Lung (tissue), 12 donors: Measurements from ENCODE around the gene LITAF. TPM values are rescaled to one million over a fixed set of nuclear protein-coding genes. Genes with fewer than 3 reads are reported as not detected.

Experiments
- ATAC-seq: fragments of 200-7000 bp; cut with Tn5 transposase; one replicate; pipeline ENCODE4 v1.9.1; 2020; ENCODE audit warnings: moderate number of reproducible peaks; ENCODE audit not compliant: insufficient read depth, low FRiP score
- DNase-seq, 3 donors: peaks; one replicate each; pipeline ENCODE4 v3.0.0-alpha.2; 2013 to 2017
- H3K27ac ChIP-seq, 2 donors: one replicate each; pipeline ENCODE4 v1.5.1; 2013; ENCODE audit warnings: mild to moderate bottlenecking in 2 of 2, moderate library complexity in 2 of 2, control low read depth in 1 of 2, inconsistent platforms in 1 of 2, low read depth in 1 of 2, low read length in 1 of 2
- H3K27me3 ChIP-seq, 3 donors: one replicate each; pipeline ENCODE4 v1.5.1; 2013; ENCODE audit warnings: low read length in 2 of 3; ENCODE audit not compliant: control insufficient read depth in 3 of 3, insufficient read depth in 3 of 3
- H3K36me3 ChIP-seq, 4 donors: one replicate each; pipeline ENCODE4 v1.5.1; 2013; ENCODE audit warnings: low read length in 4 of 4, mild to moderate bottlenecking in 1 of 4, moderate library complexity in 1 of 4; ENCODE audit not compliant: control insufficient read depth in 4 of 4, insufficient read depth in 4 of 4
- H3K4me1 ChIP-seq, 5 donors: one replicate each; pipeline ENCODE4 v1.5.1; 2013; ENCODE audit warnings: low read length in 5 of 5, mild to moderate bottlenecking in 2 of 5, moderate library complexity in 1 of 5; ENCODE audit not compliant: control insufficient read depth in 5 of 5, insufficient read depth in 5 of 5
- H3K4me3 ChIP-seq: one replicate; pipeline ENCODE4 v1.5.1; 2013; ENCODE audit warnings: mild to moderate bottlenecking, control low read depth, moderate library complexity
- H3K9ac ChIP-seq, 2 donors: one replicate each; pipeline ENCODE4 v1.5.1; 2013; ENCODE audit warnings: low read length in 2 of 2, control low read depth in 1 of 2; ENCODE audit not compliant: insufficient read depth in 1 of 2
- H3K9me3 ChIP-seq, 4 donors: one replicate each; pipeline ENCODE4 v1.5.1; 2013; ENCODE audit warnings: low read length in 3 of 4, mild to moderate bottlenecking in 1 of 4, moderate library complexity in 1 of 4; ENCODE audit not compliant: control insufficient read depth in 4 of 4, insufficient read depth in 3 of 4
- WGBS, 2 donors: extraction: QIAGEN DNeasy Blood & Tissue Kit; methylation state at CpG; one replicate each; pipeline ENCODE4 v1.1.7; 2013; 5-methylcytosine and 5-hydroxymethylcytosine counted together
- polyA plus RNA-seq, 2 donors: library from polyadenylated mRNA; stranded (reverse); fragments of 200-250 nt; gene quantifications; one replicate each; pipeline ENCODE4 v1.2.1, GENCODE V29; 2013
- total RNA-seq, 2 donors: library from RNA; depleted of rRNA in 1 of 2; stranded (reverse); fragments of >200 nt in 1 of 2; gene quantifications; one replicate each; pipeline ENCODE4 v1.2.1, GENCODE V29; 2014 to 2021
- TF ChIP-seq, protein P1 (sequence below): IDR thresholded peaks from 2 replicates; pipeline ENCODE4 v1.5.1; 2012; ENCODE audit warnings: mild to moderate bottlenecking; ENCODE audit errors: control extremely low read depth, extremely low read depth
- donor health status: control.
- donor health status: control.
- donor health status: Bipolar disorder and iron deficiency.
- donor health status: healthy.
- donor health status: DM: yes; HTN: yes; CAD: no.

LITAF gene
- total and polyA plus RNA-seq, 4 donors = 66.4 to 406 (median 146) TPM

DNA sequence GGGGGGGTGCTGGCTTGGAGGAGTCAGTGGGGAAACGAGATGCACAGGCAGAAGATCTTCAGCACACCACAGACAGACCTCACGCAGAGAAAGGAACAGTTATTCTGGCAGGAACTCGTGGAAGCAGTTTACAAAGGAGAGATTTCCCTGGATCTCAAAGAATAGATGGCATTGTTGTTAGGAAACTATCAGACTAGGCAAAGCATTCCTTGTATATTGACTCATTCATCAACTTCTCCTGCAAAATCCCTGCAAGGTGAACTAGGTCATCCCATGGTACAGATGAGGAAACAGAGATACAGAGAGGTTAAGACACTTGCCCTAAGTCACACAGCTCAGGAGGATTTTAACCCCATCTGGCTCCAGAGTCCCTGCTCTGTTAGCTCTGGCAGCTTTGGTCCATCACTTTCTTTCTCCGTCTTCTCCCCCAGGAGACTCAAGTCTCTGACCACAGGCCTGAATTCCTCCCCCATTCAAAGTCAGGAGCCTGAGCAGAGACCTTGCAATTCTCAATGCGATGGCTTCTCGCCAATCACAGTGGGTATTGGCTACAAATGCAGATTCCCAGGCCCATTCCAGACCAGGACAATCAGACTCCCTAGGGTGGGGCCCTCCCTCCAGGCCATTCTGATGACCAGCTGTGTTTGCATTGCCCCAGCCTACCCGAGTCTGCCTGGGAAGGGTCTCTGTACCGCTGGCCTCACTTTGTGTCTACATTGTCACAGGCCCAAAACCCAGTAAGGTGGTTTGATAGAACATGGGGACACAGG, 56.4 kb downstream of the LITAF start:
- Histone ChIP-seq H3K4me1 (no peaks in the 10 kb centered on the region), H3K36me3 (no peaks in the 10 kb centered on the region), H3K9ac (no peak overlapping the region), H3K27ac (no peak overlapping the region), H3K9me3 (no peaks in the 10 kb centered on the region), H3K4me3 (no peak overlapping the region), H3K27me3 (peaks cover 0 to 4% (median 3%) of the 10 kb centered on the region in 3 donors)
- DNase-seq (no peak), ATAC-seq (no peak)
- WGBS, 2 donors = 75 to 85% methylated on average over 8 of the region's 8 CpGs
- TF ChIP-seq, protein P1, sequence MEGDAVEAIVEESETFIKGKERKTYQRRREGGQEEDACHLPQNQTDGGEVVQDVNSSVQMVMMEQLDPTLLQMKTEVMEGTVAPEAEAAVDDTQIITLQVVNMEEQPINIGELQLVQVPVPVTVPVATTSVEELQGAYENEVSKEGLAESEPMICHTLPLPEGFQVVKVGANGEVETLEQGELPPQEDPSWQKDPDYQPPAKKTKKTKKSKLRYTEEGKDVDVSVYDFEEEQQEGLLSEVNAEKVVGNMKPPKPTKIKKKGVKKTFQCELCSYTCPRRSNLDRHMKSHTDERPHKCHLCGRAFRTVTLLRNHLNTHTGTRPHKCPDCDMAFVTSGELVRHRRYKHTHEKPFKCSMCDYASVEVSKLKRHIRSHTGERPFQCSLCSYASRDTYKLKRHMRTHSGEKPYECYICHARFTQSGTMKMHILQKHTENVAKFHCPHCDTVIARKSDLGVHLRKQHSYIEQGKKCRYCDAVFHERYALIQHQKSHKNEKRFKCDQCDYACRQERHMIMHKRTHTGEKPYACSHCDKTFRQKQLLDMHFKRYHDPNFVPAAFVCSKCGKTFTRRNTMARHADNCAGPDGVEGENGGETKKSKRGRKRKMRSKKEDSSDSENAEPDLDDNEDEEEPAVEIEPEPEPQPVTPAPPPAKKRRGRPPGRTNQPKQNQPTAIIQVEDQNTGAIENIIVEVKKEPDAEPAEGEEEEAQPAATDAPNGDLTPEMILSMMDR = no peak

DNA sequence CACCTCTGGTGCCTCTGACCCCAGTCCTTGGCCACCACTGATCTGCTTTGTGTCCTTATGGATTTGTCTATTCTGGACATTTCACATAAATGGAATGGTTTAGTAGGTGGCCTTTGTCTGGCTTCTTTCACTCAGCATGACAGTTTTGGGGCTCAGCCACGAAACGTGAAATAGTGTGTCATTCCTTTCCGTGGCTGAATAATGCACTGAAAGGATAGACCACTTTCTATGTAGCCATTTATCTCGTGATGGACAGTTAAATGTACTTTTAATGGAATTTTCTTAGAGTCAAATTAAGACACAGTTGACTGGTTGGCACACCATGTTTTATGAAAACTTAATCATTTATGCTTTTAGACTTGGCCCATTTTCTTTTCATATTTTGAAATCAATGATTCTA, 57.4 kb downstream of the LITAF start:
- no peak for DNase-seq
- Histone ChIP-seq H3K4me3 (no peak overlapping the region), H3K27me3 (peaks cover 0 to 4% (median 3%) of the 10 kb centered on the region in 3 donors), H3K27ac (no peak overlapping the region), H3K4me1 (no peaks in the 10 kb centered on the region), H3K36me3 (no peaks in the 10 kb centered on the region), H3K9ac (no peak overlapping the region), H3K9me3 (peaks cover 0 to 1% (median 0%) of the 10 kb centered on the region in 4 donors)
- WGBS, 2 donors = 43 to 75% methylated on average over 4 of the region's 4 CpGs
- TF ChIP-seq, protein P1 = no peak
- no peak for ATAC-seq

DNA sequence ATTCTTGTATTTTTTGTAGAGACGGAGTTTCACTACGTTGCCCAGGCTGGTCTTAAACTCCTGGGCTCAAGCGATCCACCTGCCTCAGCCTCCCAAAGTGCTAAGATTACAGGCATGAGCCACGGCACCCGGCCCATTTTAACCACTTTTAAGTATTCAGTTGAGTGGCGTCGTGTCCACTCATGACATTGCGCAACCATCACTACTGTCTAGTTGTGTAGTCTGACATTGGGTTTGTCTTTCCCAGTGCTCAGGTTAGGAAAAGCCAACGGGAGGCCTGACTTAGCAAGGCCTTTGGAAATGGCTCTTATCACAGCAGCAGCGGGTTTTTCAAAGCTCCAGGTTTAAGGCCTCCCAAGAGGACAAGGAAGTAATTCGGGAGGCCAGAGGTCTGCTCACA, 58.7 kb downstream of the LITAF start:
- peaks cover 0 to 3% (median 0%) of the 10 kb centered on the region in 4 donors for H3K9me3 ChIP-seq
- ATAC-seq (no peak), DNase-seq (no peak)
- no peak overlapping the region for H3K9ac ChIP-seq
- no peak overlapping the region for H3K27ac ChIP-seq
- TF ChIP-seq, protein P1 = no peak
- H3K36me3 ChIP-seq = no peaks in the 10 kb centered on the region
- H3K27me3 ChIP-seq = peaks cover 0 to 4% (median 3%) of the 10 kb centered on the region in 3 donors
- 65 to 77% methylated on average over 11 of the region's 11 CpGs for WGBS, 2 donors
- H3K4me1 ChIP-seq = no peaks in the 10 kb centered on the region
- H3K4me3 ChIP-seq = no peak overlapping the region
